ENCODE measurements around the gene TRMT1L.
"Not testable (repeated sequence)": the region's sequence is repeated elsewhere in the genome, so short reads cannot be mapped to it uniquely, and the experiment has no call there.

The TRMT1L gene, protein sequence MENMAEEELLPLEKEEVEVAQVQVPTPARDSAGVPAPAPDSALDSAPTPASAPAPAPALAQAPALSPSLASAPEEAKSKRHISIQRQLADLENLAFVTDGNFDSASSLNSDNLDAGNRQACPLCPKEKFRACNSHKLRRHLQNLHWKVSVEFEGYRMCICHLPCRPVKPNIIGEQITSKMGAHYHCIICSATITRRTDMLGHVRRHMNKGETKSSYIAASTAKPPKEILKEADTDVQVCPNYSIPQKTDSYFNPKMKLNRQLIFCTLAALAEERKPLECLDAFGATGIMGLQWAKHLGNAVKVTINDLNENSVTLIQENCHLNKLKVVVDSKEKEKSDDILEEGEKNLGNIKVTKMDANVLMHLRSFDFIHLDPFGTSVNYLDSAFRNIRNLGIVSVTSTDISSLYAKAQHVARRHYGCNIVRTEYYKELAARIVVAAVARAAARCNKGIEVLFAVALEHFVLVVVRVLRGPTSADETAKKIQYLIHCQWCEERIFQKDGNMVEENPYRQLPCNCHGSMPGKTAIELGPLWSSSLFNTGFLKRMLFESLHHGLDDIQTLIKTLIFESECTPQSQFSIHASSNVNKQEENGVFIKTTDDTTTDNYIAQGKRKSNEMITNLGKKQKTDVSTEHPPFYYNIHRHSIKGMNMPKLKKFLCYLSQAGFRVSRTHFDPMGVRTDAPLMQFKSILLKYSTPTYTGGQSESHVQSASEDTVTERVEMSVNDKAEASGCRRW

DNA sequence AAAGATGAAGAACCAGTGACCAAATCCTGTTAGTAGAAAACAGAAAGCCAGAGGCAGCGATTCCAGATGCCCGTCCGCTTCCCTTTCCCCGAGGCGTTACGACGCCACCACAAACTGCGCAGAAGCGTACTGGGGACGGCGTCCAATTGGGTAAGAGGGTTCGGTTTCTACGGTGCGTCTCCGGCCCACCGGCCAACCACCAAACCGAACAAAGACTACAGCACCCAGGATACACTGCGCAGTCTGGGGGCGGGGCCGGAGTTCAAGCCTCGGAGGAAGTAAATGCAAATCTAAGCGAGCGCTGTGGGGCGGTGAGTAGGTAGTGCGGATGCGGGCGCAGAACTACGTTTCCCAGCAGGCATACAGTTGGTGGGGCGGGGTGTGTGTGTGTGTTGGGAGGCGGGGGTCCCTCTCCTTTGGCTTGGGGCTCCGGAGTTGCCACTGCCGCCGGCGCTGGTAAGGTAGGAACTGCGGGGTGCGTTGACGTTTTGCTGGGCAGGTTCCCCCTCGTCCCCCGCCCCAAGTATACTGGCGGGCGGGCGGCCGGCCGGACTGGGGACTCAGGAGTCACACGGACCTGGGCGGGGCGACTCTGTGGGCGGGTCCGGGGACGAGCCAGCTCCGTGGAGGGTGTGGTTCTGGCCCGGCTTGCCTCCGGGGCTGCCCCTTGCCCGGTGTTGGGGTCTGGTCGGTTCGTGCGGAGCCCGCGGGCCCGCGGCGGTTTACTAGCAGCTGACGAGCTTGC, at the start of gene TRMT1L, which contains the start of gene SWT1:
Gene TRMT1L (minus strand): TSS at position 100 of the 745 bp plus-strand sequence. CDS start 241 bp downstream, outside the sequence.
Gene SWT1 (plus strand): TSS at position 314 of the 745 bp plus-strand sequence. CDS start 3,675 bp downstream, outside the sequence.
- DNase-seq (ENCODE audit: low read depth) = peak; percentile 97

DNA sequence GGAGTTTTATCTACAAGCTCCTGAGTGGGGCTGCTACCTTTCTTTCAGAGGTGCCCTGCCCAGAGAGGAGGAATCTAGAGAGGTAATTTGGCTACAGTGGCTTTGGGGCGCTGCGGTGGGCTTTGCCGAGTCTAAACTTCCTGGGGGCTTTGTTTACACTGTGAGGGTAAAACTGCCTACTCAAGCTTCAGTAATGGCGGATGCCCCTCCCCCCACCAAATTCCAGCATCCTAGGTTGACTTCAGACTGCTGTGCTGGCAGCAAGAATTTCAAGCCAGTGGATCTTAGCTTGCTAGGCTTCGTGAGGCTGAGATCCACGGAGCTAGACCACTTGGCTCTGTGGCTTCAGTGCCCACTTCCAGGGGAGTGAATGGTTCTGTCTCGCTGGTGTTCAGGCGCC, 44.1 kb upstream of the TRMT1L start:
- no peak for DNase-seq (ENCODE audit: low read depth)

- not testable (repeated sequence) for DNase-seq (ENCODE audit: low read depth)
Observed at GRCh38 chr1:185198712-185199111, 42.0 kb upstream of the TRMT1L start.

- DNase-seq (ENCODE audit: low read depth) = no peak
Observed at GRCh38 chr1:185193756-185194155, 37.0 kb upstream of the TRMT1L start.

DNA sequence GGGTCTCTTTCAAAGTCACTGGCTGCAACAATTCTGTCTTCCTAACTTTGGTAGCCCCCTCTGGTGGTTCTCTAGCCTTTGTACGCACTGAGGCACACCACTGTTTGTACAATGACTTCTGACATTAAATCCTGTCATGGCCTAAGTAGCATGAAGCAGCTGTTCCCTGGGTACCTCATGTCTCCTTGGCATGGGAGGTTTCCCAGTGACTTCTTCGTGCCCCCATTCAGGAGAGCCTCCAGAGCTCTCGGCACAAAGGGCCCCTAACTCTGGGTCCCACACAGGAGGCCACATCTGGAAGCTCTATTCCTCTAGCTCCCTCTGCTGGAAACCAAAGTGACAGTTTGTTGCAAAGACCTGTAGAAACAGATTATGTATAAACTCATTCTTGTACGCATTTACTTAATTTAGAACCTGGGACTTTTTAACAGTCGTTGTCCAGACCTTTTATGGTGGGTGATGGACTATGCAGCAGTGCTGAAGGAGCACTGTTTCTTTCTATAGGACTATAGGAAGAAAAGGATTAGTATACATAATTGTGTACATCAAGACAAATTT, 13.6 kb upstream of the TRMT1L start:
- no peak for DNase-seq (ENCODE audit: low read depth)

- no peak for DNase-seq (ENCODE audit: low read depth)
Observed at GRCh38 chr1:185166106-185166505, 9.4 kb upstream of the TRMT1L start.

DNA sequence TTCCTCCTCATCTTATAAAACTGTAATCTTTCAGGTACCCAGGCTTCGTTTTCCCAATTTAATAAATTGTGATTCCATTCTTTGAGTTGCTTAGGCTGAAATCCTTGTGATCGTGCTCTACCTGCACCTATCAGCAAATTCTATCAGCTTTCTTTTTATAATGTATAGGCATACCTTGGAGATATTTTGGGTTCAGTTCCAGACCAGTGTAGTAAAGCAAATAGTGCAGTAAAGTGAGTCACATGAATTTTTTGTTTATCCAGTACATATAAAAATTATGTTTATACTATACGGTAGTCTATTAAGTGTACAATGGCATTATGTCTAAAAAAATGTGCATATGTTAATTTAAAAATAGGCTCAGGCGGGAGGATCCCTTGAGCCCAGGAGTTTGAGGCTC, 5.7 kb upstream of the TRMT1L start:
- DNase-seq (ENCODE audit: low read depth) = no peak

- DNase-seq (ENCODE audit: low read depth) = no peak
Observed at GRCh38 chr1:185159966-185160365, 3.2 kb upstream of the TRMT1L start.

- DNase-seq (ENCODE audit: low read depth) = no peak
Observed at GRCh38 chr1:185158800-185159199, 2.0 kb upstream of the TRMT1L start.

GRCh38 chr1:185157599-185158412, 1.1 kb upstream of the TRMT1L start:
- no peak for DNase-seq (ENCODE audit: low read depth)

DNA sequence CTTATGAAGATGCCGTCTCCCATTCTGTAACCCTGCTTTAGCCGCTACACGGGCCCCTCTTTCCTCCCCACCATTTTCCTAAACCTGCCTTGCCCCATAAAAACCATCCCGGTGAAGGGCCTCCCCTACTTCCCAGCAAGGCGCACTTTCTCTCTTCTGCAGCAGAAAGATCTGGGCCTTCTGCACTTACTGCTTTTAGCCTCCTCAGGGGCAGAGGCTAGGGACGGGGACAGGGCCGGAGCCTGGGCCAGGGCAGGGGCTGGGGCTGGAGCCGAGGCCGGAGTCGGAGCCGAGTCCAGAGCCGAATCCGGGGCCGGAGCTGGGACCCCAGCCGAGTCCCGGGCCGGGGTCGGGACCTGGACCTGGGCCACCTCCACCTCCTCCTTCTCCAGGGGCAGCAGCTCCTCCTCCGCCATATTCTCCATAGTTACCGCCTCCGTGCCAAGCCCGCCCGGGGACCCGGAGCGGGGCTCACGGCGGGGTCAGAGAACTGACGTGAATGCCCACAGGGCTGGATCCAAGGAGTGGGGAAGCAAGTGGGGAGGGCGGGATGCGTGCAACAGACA, 382 bp downstream of the TRMT1L start:
- DNase-seq (ENCODE audit: low read depth) = no peak

DNA sequence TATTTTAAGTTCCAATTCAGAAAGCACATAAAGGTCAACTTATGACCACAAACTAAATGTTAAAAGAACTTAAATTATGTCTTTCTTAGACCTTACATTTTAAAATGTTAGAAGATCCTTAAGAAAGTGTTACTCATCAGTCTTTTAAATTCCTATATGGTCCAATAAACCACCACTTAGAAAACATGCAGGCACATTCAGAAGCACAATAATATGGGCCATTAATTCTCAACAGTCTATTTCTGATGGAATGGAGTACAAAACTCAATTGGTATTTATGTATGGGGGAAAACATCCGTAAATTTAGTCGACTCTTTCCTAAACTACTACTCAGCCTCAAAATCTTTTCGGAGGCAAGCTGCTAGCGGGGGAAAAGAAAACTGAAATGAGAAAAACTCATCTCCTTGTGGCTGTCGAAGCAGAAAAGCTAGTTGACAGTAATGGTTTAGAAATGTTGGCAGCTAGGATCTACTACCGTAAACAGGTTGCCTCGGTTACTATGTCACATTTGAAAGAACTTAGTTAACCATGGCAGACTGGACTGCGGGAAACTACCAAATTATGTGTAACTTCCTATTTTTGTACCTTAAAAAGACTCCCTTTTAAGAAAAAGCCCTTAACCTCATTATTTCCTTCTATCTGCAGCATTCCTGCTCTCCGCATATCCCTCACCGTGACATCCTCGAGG, 1.0 kb downstream of the TRMT1L start:
- no peak for DNase-seq (ENCODE audit: low read depth)

- no peak for DNase-seq (ENCODE audit: low read depth)
Observed at GRCh38 chr1:185154912-185155513, 1.7 kb downstream of the TRMT1L start.

DNA sequence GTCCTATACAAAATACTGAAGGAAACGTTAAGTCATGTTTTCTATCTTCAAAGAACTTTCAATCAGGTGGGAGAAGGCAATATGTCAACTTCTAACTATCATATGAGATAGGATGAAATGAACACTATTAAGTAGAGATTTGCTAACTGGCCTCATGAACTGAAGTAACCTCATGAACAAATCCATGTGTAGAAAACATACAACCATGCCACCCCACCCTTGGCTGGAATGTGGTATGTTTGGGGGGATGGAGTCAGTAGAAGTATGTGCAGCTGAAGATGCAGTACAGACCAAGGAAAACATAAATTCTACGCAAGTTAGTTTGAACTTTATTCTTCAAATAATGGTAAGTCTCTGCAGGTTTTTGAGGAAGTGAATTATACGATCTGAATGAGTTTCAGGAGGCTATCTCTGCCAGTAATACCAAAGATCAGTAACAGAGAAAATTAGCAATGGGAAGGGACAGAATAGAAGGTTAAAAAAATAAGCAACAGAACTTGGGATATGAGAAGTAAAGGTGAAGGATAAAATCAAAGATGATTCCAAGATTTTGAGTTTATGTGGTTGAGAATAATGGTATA, 4.5 kb downstream of the TRMT1L start:
- DNase-seq (ENCODE audit: low read depth) = no peak

GRCh38 chr1:185151215-185151614, 5.5 kb downstream of the TRMT1L start:
- DNase-seq (ENCODE audit: low read depth) = no peak

DNA sequence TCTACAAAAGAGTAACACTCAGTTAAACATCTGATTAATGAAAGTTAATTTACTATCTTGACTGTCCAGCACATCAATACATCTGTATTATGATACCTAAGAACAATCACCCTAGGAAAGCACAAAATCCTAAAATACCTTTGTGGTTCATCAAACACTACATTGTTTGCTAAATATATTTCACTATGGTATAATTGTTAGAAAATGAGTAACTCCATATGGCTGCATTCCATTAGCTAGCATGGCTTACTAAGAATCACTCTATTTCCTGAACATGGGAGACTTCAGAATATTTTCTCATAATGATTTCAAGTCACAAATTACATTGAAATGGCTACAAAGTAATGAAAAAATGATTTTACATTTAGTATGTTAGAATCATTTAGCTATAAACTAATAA, 12.5 kb downstream of the TRMT1L start:
- DNase-seq (ENCODE audit: low read depth) = no peak

DNA sequence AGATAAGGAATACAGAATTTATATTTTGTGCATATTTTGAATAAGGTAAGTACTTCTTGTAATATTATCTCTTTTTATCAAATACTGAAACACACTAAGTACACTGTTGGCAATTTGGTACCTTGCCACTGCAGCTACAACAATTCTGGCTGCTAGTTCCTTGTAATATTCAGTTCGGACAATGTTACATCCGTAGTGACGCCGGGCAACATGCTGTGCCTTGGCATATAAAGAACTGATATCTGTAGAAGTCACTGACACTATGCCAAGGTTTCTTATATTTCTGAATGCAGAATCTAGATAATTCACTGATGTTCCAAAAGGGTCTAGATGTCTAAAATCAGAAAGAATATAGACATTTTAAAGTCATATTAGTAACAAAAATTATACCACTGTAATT, 17.5 kb downstream of the TRMT1L start:
- no peak for DNase-seq (ENCODE audit: low read depth)

GRCh38 chr1:185137896-185138545, 18.7 kb downstream of the TRMT1L start:
- no peak for DNase-seq (ENCODE audit: low read depth)

DNA sequence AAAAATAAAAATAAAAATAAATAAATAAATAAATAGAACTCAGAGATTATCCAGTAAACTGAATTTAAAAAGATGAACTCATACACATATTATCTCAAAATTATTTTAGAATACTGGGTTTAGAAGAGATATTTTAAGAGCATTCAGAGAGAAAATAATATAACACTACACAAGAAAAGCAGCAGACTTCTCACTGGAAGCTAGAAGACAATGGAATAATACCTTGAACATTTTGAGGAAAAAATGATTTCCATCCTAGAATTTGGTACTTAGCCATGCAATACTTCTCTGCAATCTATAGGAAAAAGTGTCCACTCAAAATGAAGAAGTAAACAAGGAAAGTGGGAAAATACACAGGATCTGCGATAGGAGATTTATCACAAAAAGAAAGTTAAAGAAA, 24.2 kb downstream of the TRMT1L start:
- no peak for DNase-seq (ENCODE audit: low read depth)
